ENCODE measurements around the gene DESI1. TPM values are rescaled to one million over a fixed set of nuclear protein-coding genes. Genes with fewer than 3 reads are reported as not detected.

DESI1 gene
- 10 to 100 TPM; 91.6 to 97.3 TPM for total RNA-seq

GRCh38 chr22:41620589-41621098, at the start of gene DESI1:
TSS of gene DESI1 (minus strand) at chr22:41621043. CDS start at chr22:41620839, 204 bp downstream.
- CTCF ChIA-PET, result interaction anchor here (0.9 to 1.5 kb wide), 2 partner anchors 31 to 43 kb away, joined by 3 to 4 read pairs; partner anchors contain the start of gene PMM1
- POLR2A ChIA-PET, result interaction anchor here (0.6 to 4.6 kb wide), 11 partner anchors 16 to 354 kb away, joined by 3 to 40 read pairs (median 6); partner anchors contain the start of genes ACO2, PHF5A, PMM1 and SNU13

- ChIA-PET POLR2A (no interaction called here), CTCF (interaction anchor here (0.6 to 0.7 kb wide), 3 partner anchors 20 to 1168 kb away, joined by 3 to 6 read pairs (median 4); no protein-coding TSS in a partner anchor)
Measured at GRCh38 chr22:41668971-41669911, 48.4 kb upstream of the DESI1 start.

- POLR2A ChIA-PET, result no interaction called here
- CTCF ChIA-PET, result interaction anchor here (2.4 to 2.6 kb wide), 2 partner anchors 11 to 15 kb away, joined by 10 to 14 read pairs; no protein-coding TSS in a partner anchor
Measured at GRCh38 chr22:41664951-41665350, 44.1 kb upstream of the DESI1 start.

- ChIA-PET POLR2A (no interaction called here), CTCF (interaction anchor here (1.6 kb wide), 1 partner anchor 43 kb away, joined by 4 read pairs; the partner anchor contains the start of genes DESI1 and XRCC6)
Measured at GRCh38 chr22:41664490-41664889, 43.6 kb upstream of the DESI1 start.

GRCh38 chr22:41663594-41663993, 42.8 kb upstream of the DESI1 start:
- ChIA-PET CTCF (interaction anchor here (0.5 to 1.6 kb wide), 2 partner anchors 9 to 42 kb away, joined by 4 read pairs; partner anchors contain the start of genes DESI1 and XRCC6), POLR2A (interaction anchor here (1.1 kb wide), 1 partner anchor 43 kb away, joined by 4 read pairs; the partner anchor contains the start of genes DESI1 and XRCC6)

GRCh38 chr22:41661713-41662112, 40.9 kb upstream of the DESI1 start:
- ChIA-PET POLR2A (no interaction called here), CTCF (interaction anchor here (0.6 kb wide), 1 partner anchor 891 kb away, joined by 3 read pairs; no protein-coding TSS in a partner anchor)

GRCh38 chr22:41661088-41661487, 40.2 kb upstream of the DESI1 start:
- POLR2A ChIA-PET, result interaction anchor here (0.7 kb wide), 1 partner anchor 180 kb away, joined by 3 read pairs; no protein-coding TSS in a partner anchor
- CTCF ChIA-PET, result interaction anchor here (1.3 kb wide), 1 partner anchor 12 kb away, joined by 4 read pairs; no protein-coding TSS in a partner anchor

GRCh38 chr22:41660416-41660815, 39.6 kb upstream of the DESI1 start:
- ChIA-PET POLR2A (interaction anchor here (0.7 kb wide), 1 partner anchor 180 kb away, joined by 3 read pairs; no protein-coding TSS in a partner anchor), CTCF (interaction anchor here (1.0 to 1.3 kb wide), 2 partner anchors 13 to 37 kb away, joined by 3 to 4 read pairs; no protein-coding TSS in a partner anchor)

- POLR2A ChIA-PET, result no interaction called here
- CTCF ChIA-PET, result interaction anchor here (1.0 to 1.3 kb wide), 2 partner anchors 13 to 37 kb away, joined by 3 to 4 read pairs; no protein-coding TSS in a partner anchor
Measured at GRCh38 chr22:41659941-41660340, 39.1 kb upstream of the DESI1 start.

- CTCF ChIA-PET, result interaction anchor here (1.0 to 4.0 kb wide), 2 partner anchors 8 to 16 kb away, joined by 3 to 20 read pairs; no protein-coding TSS in a partner anchor
- POLR2A ChIA-PET, result no interaction called here
Measured at GRCh38 chr22:41658869-41659268, 38.0 kb upstream of the DESI1 start.

GRCh38 chr22:41657709-41658108, 36.9 kb upstream of the DESI1 start:
- ChIA-PET POLR2A (no interaction called here), CTCF (interaction anchor here (1.2 to 4.0 kb wide), 2 partner anchors 9 to 14 kb away, joined by 3 to 20 read pairs; no protein-coding TSS in a partner anchor)

GRCh38 chr22:41656556-41656955, 35.7 kb upstream of the DESI1 start:
- CTCF ChIA-PET, result interaction anchor here (1.2 to 4.0 kb wide), 2 partner anchors 10 to 13 kb away, joined by 3 to 20 read pairs; no protein-coding TSS in a partner anchor
- POLR2A ChIA-PET, result no interaction called here

GRCh38 chr22:41654322-41654721, 33.5 kb upstream of the DESI1 start:
- POLR2A ChIA-PET, result interaction anchor here (0.5 kb wide), 1 partner anchor 84 kb away, joined by 4 read pairs; no protein-coding TSS in a partner anchor

GRCh38 chr22:41650821-41651220, 30.0 kb upstream of the DESI1 start:
- CTCF ChIA-PET, result interaction anchor here (0.6 to 4.0 kb wide), 2 partner anchors 16 to 47 kb away, joined by 3 to 14 read pairs; no protein-coding TSS in a partner anchor
- POLR2A ChIA-PET, result interaction anchor here (0.6 kb wide), 1 partner anchor 31 kb away, joined by 4 read pairs; no protein-coding TSS in a partner anchor

More at GRCh38 chr22:41654322-41654721, 33.5 kb upstream of the DESI1 start:
- CTCF ChIA-PET, result interaction anchor here (1.6 kb wide), 1 partner anchor 12 kb away, joined by 10 read pairs; no protein-coding TSS in a partner anchor

- ChIA-PET POLR2A (no interaction called here), CTCF (interaction anchor here (4.0 kb wide), 1 partner anchor 16 kb away, joined by 14 read pairs; no protein-coding TSS in a partner anchor)
Measured at GRCh38 chr22:41650229-41650628, 29.4 kb upstream of the DESI1 start.

- POLR2A ChIA-PET, result no interaction called here
- CTCF ChIA-PET, result interaction anchor here (4.0 kb wide), 1 partner anchor 18 kb away, joined by 14 read pairs; no protein-coding TSS in a partner anchor
Measured at GRCh38 chr22:41648432-41648831, 27.6 kb upstream of the DESI1 start.

- ChIA-PET CTCF (interaction anchor here (4.0 kb wide), 1 partner anchor 19 kb away, joined by 14 read pairs; no protein-coding TSS in a partner anchor), POLR2A (no interaction called here)
Measured at GRCh38 chr22:41647771-41648170, 26.9 kb upstream of the DESI1 start.

GRCh38 chr22:41642331-41643110, 21.7 kb upstream of the DESI1 start:
- ChIA-PET POLR2A (no interaction called here), CTCF (interaction anchor here (1.3 kb wide), 1 partner anchor 17 kb away, joined by 3 read pairs; no protein-coding TSS in a partner anchor)

Measured in activated CD8-positive, alpha-beta memory T cell treated with anti-CD3 and anti-CD28 coated beads for 36 hours (primary cell).